Naive B cell (primary cell): ENCODE data around the gene CAMTA1. TPM values are rescaled to one million over a fixed set of nuclear protein-coding genes. Genes with fewer than 3 reads are reported as not detected.

ENCODE experiments used
- ATAC-seq, 2 donors: fragments of 150-1000 bp; cut with Tn5 transposase; 2 replicates each; pipeline ENCODE4 v1.10.0; 2021; ENCODE audit warnings: low read depth in 2 of 2, mild to moderate bottlenecking in 2 of 2, moderate library complexity in 2 of 2
- DNase-seq: peaks from one replicate; pipeline ENCODE4 v3.0.0; 2022
- H3K27ac Mint-ChIP-seq, 6 donors: one replicate each; pipeline ENCODE4 v1.8.0; 2020 to 2022; ENCODE audit warnings: mild to moderate bottlenecking in 6 of 6, mixed read lengths in 6 of 6, moderate library complexity in 5 of 6, inconsistent platforms in 2 of 6
- H3K27me3 Mint-ChIP-seq, 3 donors: one replicate each; pipeline ENCODE4 v1.8.0; 2021 to 2022; ENCODE audit warnings: mixed read lengths in 3 of 3, mild to moderate bottlenecking in 1 of 3
- H3K36me3 Mint-ChIP-seq, 2 donors: one replicate each; pipeline ENCODE4 v1.8.0; 2020 to 2022; ENCODE audit warnings: mixed read lengths in 2 of 2, inconsistent platforms in 1 of 2, mild to moderate bottlenecking in 1 of 2
- H3K4me1 Mint-ChIP-seq, 3 donors: one replicate each; pipeline ENCODE4 v1.8.0; 2020 to 2022; ENCODE audit warnings: mixed read lengths in 3 of 3, inconsistent platforms in 1 of 3, mild to moderate bottlenecking in 1 of 3, moderate library complexity in 1 of 3
- H3K4me3 Mint-ChIP-seq, 8 donors: one replicate each; pipeline ENCODE4 v1.8.0; 2020 to 2022; ENCODE audit warnings: mild to moderate bottlenecking in 8 of 8, mixed read lengths in 8 of 8, moderate library complexity in 8 of 8, inconsistent platforms in 2 of 8
- H3K9me3 Mint-ChIP-seq, 7 donors: one replicate each; pipeline ENCODE4 v1.8.0; 2020 to 2022; ENCODE audit warnings: mixed read lengths in 7 of 7, mild to moderate bottlenecking in 5 of 7, inconsistent platforms in 2 of 7, moderate library complexity in 1 of 7
- polyA plus RNA-seq, 6 donors: library from polyadenylated mRNA; unstranded; fragments of 300-500 nt; fragmentation: Illumina TruSeq; gene quantifications; one replicate each; pipeline ENCODE4 v1.2.3, GENCODE V29; 2021; ENCODE audit warnings: low read depth in 6 of 6

The CAMTA1 gene
- polyA plus RNA-seq, 6 donors from 2014 or later = 75.4 to 140 (median 88.8) TPM

- Mint-ChIP-seq H3K4me3 (no peak overlapping the region), H3K27ac (no peak overlapping the region), H3K27me3 (peaks cover 0 to 25% (median 9%) of the 10 kb centered on the region in 3 donors), H3K36me3 (no peaks in the 10 kb centered on the region), H3K9me3 (peaks cover 0 to 1% (median 0%) of the 10 kb centered on the region in 7 donors), H3K4me1 (no peaks in the 10 kb centered on the region)
- DNase-seq (no peak), ATAC-seq (no peak)
These were observed 747.8 kb downstream of the CAMTA1 start for GRCh38 chr1:7533006-7533405.

GRCh38 chr1:7534061-7534825, 749.0 kb downstream of the CAMTA1 start:
- peak overlapping the region in 1 of 6 donors; percentile 66 for H3K27ac Mint-ChIP-seq
- H3K27me3 Mint-ChIP-seq = peaks cover 0 to 25% (median 9%) of the 10 kb centered on the region in 3 donors
- no peaks in the 10 kb centered on the region for H3K4me1 Mint-ChIP-seq
- H3K9me3 Mint-ChIP-seq = no peaks in the 10 kb centered on the region
- DNase-seq = no peak
- H3K36me3 Mint-ChIP-seq = no peaks in the 10 kb centered on the region
- peak overlapping the region in 1 of 8 donors; percentile 52 for H3K4me3 Mint-ChIP-seq
- no peak for ATAC-seq

- H3K27ac Mint-ChIP-seq = no peak overlapping the region
- H3K4me1 Mint-ChIP-seq = no peaks in the 10 kb centered on the region
- H3K36me3 Mint-ChIP-seq = no peaks in the 10 kb centered on the region
- H3K9me3 Mint-ChIP-seq = no peaks in the 10 kb centered on the region
- peaks cover 0 to 29% (median 9%) of the 10 kb centered on the region in 3 donors for H3K27me3 Mint-ChIP-seq
- ATAC-seq = no peak
- H3K4me3 Mint-ChIP-seq = no peak overlapping the region
- DNase-seq = no peak
These were observed 749.8 kb downstream of the CAMTA1 start for GRCh38 chr1:7535016-7535415.

GRCh38 chr1:7535934-7536878, 751.0 kb downstream of the CAMTA1 start:
- Mint-ChIP-seq H3K9me3 (no peaks in the 10 kb centered on the region), H3K36me3 (no peaks in the 10 kb centered on the region), H3K27me3 (peaks cover 0 to 30% (median 9%) of the 10 kb centered on the region in 3 donors), H3K4me3 (no peak overlapping the region), H3K27ac (no peak overlapping the region), H3K4me1 (no peaks in the 10 kb centered on the region)
- ATAC-seq = no peak
- DNase-seq = no peak

GRCh38 chr1:7536891-7537591, 751.8 kb downstream of the CAMTA1 start:
- H3K4me3 Mint-ChIP-seq = peak overlapping the region in 1 of 8 donors; percentile 69
- H3K27me3 Mint-ChIP-seq = peaks cover 0 to 30% (median 9%) of the 10 kb centered on the region in 3 donors
- H3K4me1 Mint-ChIP-seq = no peaks in the 10 kb centered on the region
- no peak overlapping the region for H3K27ac Mint-ChIP-seq
- no peak for DNase-seq
- ATAC-seq = no peak
- H3K36me3 Mint-ChIP-seq = no peaks in the 10 kb centered on the region
- no peaks in the 10 kb centered on the region for H3K9me3 Mint-ChIP-seq

GRCh38 chr1:7538033-7538432, 752.8 kb downstream of the CAMTA1 start:
- DNase-seq (no peak), ATAC-seq (no peak)
- Mint-ChIP-seq H3K27ac (peak overlapping the region in 1 of 6 donors; percentile 72), H3K36me3 (no peaks in the 10 kb centered on the region), H3K4me3 (no peak overlapping the region), H3K4me1 (no peaks in the 10 kb centered on the region), H3K27me3 (peaks cover 0 to 22% (median 9%) of the 10 kb centered on the region in 3 donors), H3K9me3 (no peaks in the 10 kb centered on the region)

DNA sequence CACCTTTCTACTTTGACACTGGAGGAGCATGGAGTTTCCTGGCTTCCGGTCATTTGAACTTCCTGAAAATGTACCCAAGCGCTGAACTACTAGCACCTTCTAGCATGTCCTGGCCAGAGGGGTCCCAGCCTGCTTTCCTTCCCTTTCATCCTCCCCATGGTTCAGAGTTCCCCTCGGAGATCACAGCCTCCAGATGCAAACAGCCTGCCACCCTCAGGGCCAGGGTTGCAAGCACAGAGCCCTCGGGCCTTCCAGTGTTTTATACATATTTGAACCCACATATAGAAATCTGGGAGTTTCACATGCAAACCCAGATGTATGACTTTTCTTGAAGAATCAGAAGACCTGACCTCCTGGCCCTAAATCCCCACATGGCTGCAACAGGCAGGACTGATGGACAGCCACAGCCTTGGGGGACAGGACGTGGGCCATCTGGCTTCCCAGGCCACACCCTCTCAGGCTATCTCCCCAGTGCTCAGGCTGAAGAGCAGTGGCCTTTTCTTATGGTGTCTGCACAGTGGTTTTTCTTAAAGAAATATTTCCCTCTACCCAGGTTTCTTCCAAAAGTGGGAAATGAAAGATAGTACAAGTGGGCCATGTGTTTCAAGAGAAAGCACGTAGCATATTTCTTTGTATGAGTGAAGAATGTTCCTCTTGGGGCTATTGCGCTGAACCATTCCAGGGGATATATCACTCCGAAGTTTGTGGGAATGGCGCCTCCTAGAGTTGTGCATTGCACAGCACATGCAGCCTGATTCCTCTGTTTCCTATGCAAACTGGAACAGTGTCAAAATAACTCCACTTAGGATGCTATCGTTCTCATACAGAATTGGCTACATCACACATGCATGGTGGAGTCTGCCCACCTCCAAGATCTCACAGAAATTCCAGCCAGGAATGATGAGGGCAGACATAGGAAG, 753.9 kb downstream of the CAMTA1 start:
- no peak for DNase-seq
- Mint-ChIP-seq H3K4me1 (no peaks in the 10 kb centered on the region), H3K9me3 (no peaks in the 10 kb centered on the region), H3K4me3 (peak overlapping the region in 1 of 8 donors; percentile 3), H3K27ac (no peak overlapping the region), H3K36me3 (no peaks in the 10 kb centered on the region), H3K27me3 (peaks cover 0 to 19% (median 9%) of the 10 kb centered on the region in 3 donors)
- ATAC-seq = no peak

DNA sequence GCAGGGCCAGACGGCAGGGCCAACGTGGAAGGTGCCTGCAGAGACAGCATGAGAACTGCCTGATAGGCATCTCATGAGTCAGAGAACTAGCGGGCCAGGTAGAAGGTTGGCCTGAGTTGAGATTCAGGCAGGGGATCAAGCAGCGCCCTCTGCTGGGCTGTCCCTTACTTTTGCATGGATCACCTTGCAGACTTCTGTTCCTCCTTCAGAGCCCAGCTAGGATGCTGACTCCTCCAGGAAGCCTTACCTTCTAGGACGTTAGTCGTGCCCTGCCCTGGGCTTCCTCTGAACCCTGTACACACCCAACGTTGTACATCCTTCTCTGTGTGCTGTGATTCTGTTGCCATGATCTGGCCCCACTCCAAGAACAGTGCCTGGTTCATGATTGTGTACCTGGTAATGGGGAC, 754.5 kb downstream of the CAMTA1 start:
- H3K4me3 Mint-ChIP-seq = no peak overlapping the region
- no peak for DNase-seq
- H3K4me1 Mint-ChIP-seq = no peaks in the 10 kb centered on the region
- no peak for ATAC-seq
- H3K36me3 Mint-ChIP-seq = no peaks in the 10 kb centered on the region
- H3K27me3 Mint-ChIP-seq = peaks cover 0 to 12% (median 4%) of the 10 kb centered on the region in 3 donors
- no peak overlapping the region for H3K27ac Mint-ChIP-seq
- H3K9me3 Mint-ChIP-seq = no peaks in the 10 kb centered on the region

DNA sequence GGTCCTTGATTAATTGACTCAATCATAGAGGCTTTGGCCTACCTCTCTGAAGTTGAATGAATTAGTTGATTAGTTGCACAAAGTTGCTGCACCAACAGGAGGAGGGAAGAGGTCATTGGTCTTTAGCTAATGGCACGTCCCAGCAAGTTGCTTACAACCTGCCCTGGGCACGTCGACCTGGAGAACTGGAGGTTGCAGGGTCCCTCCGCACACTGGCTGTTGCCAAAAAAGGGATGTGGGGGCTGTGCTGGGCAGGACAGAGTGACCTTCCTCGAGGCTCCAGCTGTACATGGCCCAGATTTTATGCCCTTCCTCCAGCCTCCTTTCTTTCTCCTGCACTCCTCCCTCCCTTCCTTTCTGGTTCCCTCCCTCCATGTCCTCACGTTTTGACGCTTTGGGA, 755.6 kb downstream of the CAMTA1 start:
- peaks cover 4 to 15% (median 6%) of the 10 kb centered on the region in 3 donors for H3K27me3 Mint-ChIP-seq
- H3K4me1 Mint-ChIP-seq = no peaks in the 10 kb centered on the region
- H3K4me3 Mint-ChIP-seq = no peak overlapping the region
- no peak overlapping the region for H3K27ac Mint-ChIP-seq
- ATAC-seq = no peak
- no peak for DNase-seq
- H3K9me3 Mint-ChIP-seq = no peaks in the 10 kb centered on the region
- H3K36me3 Mint-ChIP-seq = no peaks in the 10 kb centered on the region

- H3K4me1 Mint-ChIP-seq = no peaks in the 10 kb centered on the region
- no peaks in the 10 kb centered on the region for H3K9me3 Mint-ChIP-seq
- H3K27me3 Mint-ChIP-seq = peaks cover 4 to 14% (median 6%) of the 10 kb centered on the region in 3 donors
- no peaks in the 10 kb centered on the region for H3K36me3 Mint-ChIP-seq
- H3K27ac Mint-ChIP-seq = no peak overlapping the region
- DNase-seq = no peak
- ATAC-seq = no peak
- no peak overlapping the region for H3K4me3 Mint-ChIP-seq
These were observed 756.4 kb downstream of the CAMTA1 start for GRCh38 chr1:7541629-7542028.

DNA sequence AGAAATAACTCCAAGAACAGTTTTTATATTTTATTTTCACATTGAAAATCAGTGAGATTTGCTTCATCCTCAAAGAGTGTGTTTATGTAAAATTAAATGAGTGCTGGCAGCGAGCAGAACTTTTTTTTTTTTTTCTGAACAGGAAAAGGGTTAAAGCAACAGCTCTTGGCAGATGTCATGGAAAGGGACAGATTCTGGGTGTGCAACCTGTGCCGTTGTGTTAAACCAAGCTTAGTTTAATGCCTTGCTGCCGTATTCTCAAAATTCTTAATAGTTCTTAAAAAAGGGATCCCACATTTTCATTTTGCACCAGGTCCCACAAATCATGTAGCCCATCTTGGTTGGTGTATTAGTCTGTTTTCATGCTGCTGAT, 758.5 kb downstream of the CAMTA1 start:
- Mint-ChIP-seq H3K4me1 (no peaks in the 10 kb centered on the region), H3K27me3 (peaks cover 6 to 22% (median 13%) of the 10 kb centered on the region in 3 donors), H3K36me3 (no peaks in the 10 kb centered on the region), H3K27ac (no peak overlapping the region), H3K9me3 (no peaks in the 10 kb centered on the region), H3K4me3 (no peak overlapping the region)
- DNase-seq (no peak), ATAC-seq (no peak)

DNA sequence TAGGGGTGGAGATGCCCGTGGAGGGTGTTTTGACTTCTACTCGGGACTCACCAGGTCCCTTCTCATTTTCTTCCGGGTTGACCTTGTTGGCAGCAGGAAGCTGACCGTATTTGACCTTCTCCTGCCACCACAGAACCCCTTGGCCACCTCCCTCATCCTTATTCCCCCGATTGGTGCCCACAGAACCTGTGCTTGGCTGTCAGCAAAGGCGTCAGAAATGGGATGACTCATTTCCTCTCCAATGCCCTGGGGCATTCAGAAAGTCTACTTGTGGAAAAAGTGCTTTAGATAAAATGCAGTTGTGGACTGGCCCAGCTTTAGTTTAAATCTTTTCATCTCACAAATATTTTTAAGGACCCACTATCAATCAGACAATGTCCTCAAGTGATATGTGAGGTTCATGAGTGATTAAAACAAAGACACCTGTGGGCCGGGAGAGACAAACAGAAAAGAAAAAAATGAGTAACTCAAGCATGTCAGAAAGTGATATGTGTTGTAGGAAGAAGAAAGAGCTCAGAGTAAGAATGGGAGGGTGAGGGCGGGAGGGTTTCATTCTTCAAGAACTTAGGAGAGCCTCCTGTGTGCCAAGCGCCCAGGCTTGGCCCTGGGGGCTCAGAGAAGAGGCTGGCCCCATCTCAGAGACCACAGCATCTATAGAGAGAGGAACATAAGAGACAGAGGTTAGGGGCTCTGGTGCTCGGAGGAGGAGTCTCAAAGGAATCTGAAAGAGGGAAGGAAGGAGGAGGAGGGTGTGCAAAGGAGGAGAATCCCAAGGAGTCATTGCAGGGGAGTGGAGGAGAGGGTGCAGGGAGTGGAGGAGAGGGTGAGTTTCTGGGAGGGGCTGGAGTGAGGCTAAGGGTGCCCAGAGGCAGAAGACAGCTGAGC, 764.3 kb downstream of the CAMTA1 start:
- H3K4me3 Mint-ChIP-seq = peak overlapping the region in 1 of 8 donors; percentile 5
- ATAC-seq = no peak
- H3K27me3 Mint-ChIP-seq = peaks cover 6 to 32% (median 29%) of the 10 kb centered on the region in 3 donors
- H3K36me3 Mint-ChIP-seq = no peaks in the 10 kb centered on the region
- no peak overlapping the region for H3K27ac Mint-ChIP-seq
- H3K4me1 Mint-ChIP-seq = peaks cover 0 to 6% (median 0%) of the 10 kb centered on the region in 3 donors
- no peak for DNase-seq
- no peaks in the 10 kb centered on the region for H3K9me3 Mint-ChIP-seq
